Spleen (tissue), 7 donors: ENCODE measurements around the gene ANXA11.

Source experiments
- POLR2A ChIP-seq, 3 donors: fragments of 450-650 bp; IDR thresholded peaks; one replicate each; pipeline ENCODE4 v1.5.1; 2017; ENCODE audit warnings: antibody characterized with exemption in 3 of 3, mild to moderate bottlenecking in 1 of 3
- TF ChIP-seq, protein P1 (sequence below), 11 experiments: fragments of 200-600 bp in 7 of 11; fragments of 450-650 bp in 4 of 11; sonication (generic) in 4 of 11; IDR thresholded peaks in 8 of 11; conservative IDR thresholded peaks in 3 of 11; 1 replicate in 7 of 11; 2 replicates in 4 of 11; pipeline versions ENCODE4 v1.4.0 to v1.8.0; 2016 to 2021; ENCODE audit warnings: antibody characterized with exemption in 11 of 11, inconsistent platforms in 4 of 11, mild to moderate bottlenecking in 1 of 11
- donor health status: DM: no; HTN: no; CAD: no; lungs with moderate emphysema.
- donor health status: DM: no; HTN: no; CAD: no.
- donor health status: DM: no; HTN: no; CAD: no.

DNA sequence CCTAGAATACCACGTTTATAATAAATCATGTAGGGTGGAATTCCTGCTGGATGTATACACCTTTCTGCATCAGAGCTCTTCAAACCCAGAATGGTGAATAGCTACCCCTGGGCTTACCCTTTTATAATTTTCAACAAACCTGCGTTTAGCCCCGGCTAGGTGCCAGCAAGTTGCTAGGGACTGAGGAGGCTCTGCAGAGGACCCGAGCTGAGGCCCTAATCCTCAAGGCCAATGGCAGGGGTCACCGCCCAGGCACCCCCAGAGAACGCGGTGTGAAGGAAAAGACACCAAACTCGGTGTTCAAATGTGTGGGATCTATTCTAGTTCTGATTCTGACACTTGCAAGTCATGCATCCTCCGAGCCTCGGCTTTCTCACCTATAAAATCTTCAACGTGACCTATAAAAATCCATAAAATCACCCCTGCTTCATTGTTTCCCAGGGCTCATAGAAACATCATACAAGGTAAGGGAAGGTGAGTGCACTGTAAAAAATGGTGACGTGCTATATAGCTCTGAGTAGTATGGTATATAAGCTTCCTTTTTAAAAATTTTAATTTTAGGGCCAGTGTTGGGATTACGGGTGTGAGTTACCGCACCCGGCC lies 2.5 kb upstream of the ANXA11 start:
- TF ChIP-seq, protein P1, sequence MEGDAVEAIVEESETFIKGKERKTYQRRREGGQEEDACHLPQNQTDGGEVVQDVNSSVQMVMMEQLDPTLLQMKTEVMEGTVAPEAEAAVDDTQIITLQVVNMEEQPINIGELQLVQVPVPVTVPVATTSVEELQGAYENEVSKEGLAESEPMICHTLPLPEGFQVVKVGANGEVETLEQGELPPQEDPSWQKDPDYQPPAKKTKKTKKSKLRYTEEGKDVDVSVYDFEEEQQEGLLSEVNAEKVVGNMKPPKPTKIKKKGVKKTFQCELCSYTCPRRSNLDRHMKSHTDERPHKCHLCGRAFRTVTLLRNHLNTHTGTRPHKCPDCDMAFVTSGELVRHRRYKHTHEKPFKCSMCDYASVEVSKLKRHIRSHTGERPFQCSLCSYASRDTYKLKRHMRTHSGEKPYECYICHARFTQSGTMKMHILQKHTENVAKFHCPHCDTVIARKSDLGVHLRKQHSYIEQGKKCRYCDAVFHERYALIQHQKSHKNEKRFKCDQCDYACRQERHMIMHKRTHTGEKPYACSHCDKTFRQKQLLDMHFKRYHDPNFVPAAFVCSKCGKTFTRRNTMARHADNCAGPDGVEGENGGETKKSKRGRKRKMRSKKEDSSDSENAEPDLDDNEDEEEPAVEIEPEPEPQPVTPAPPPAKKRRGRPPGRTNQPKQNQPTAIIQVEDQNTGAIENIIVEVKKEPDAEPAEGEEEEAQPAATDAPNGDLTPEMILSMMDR (IDR thresholded peaks at IDR 0.05 in 8 of 11, conservative IDR thresholded peaks at IDR 0.05 in 3 of 11) = no peak
- no peak for TF ChIP-seq POLR2A (IDR thresholded peaks at IDR 0.05)
